HG03575 (cell line): ENCODE measurements around the gene OLFM2.

Experiments
- ATAC-seq: cut with Tn5 transposase; IDR thresholded peaks from one replicate; pipeline ENCODE4 v1.9.1; 2021; ENCODE audit not compliant: unreplicated experiment, insufficient number of reproducible peaks, low FRiP score; ENCODE audit errors: extremely low read depth

OLFM2 gene

DNA sequence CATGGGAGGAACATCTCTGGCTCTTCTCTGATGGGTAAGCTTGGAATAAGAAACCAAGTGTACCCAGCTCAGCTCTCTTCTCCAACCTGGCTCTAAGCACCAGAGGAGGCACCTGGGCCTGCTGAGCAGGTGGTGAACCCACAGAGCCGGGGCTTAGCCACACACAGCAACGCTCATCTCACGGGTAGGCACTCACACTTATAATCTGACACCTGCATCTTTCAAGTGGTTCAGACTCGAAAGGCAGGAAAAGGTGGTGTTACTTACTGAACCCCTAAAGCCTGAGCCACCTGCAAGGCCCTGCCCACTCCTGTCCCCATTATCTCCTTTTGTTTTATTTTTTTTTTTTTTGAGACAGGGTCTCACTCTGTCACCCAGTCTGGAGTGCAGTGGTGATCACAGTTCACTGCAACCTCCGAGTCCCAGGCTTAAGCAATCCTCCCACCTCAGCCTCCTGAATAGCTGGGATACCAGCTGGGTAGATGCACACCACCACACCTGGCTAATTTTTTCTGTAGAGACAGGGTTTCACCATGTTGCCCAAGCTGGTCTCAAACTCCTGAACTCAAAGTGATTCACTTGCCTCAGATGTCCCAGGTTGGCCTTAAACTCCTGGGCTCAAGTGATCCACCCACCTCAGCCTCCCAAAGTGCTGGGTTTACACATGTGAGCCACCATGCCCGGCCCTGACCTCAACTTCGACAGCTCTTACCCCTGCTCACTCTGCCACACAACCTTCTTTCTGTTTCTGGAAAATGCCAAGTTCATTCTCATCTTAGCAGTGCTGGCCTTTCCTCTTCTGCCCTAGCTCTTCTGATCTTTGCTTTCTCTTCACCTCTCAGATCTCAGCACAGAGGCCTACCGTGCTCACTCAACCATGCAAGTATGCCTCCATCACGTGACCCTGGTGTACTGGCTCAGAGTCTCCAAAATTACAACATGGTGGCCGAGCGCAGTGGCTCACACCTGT is 127.2 kb downstream of the OLFM2 start:
- ATAC-seq: no peak

- no peak for ATAC-seq
Measured at GRCh38 chr19:9806803-9807202, 129.5 kb downstream of the OLFM2 start.
